ENCODE data around the gene CCDC172. TPM values are rescaled to one million over a fixed set of nuclear protein-coding genes. Genes with fewer than 3 reads are reported as not detected.

CCDC172 gene
- total and polyA plus RNA-seq, 2 of the 4 experiments (the other 2 are of a cell fraction), result not detected

DNA sequence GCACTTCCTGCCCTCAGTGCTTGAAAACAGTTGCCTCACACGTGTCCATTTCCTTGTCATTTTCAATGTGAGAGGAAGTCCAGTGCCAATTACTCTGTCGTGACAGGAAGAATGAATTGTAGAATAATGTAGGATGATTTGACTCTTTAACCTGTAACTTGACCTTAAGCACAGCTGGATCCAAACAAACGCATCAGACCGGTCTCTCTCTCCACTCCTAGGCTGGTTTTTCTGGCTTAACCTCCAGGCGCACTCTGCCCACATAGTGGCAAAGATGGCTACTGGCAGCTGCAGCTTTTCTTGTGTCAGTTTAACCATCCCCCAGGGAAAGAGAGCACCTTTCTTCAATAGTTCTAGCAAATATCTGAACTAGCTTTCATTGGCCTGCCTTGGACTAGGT lies 74.0 kb downstream of the CCDC172 start:
- Histone ChIP-seq H2BK20ac (ENCODE audit: low read depth, low read length) (no peak overlapping the region), H3K4me3 (ENCODE audit: insufficient read depth, low read depth, low read length) (no peak overlapping the region), H3K79me1 (ENCODE audit: low read depth in 1 of 2, low read length in 2 of 2) (no peaks in the 10 kb centered on the region), H3K9me1 (ENCODE audit: insufficient read depth, low read length) (no peaks in the 10 kb centered on the region), H2AK5ac (ENCODE audit: low read depth, low read length) (no peak overlapping the region), H2AFZ (replicated peaks; ENCODE audit: low read length, poor library complexity) (no peak overlapping the region), H4K8ac (ENCODE audit: low read depth in 2 of 2, low read length in 2 of 2) (no peak overlapping the region), H3K4ac (ENCODE audit: low read depth, low read length) (no peak overlapping the region), H4K20me1 (ENCODE audit: insufficient read depth, low read length) (no peaks in the 10 kb centered on the region), H2BK120ac (ENCODE audit: low read depth, low read length) (no peak overlapping the region), H3K4me1 (ENCODE audit: control insufficient read depth, insufficient read depth, low read length) (no peaks in the 10 kb centered on the region), H3K14ac (replicated peaks; ENCODE audit: low read depth, low read length) (no peak overlapping the region), H3K4me2 (ENCODE audit: low read depth, low read length) (no peak overlapping the region), H2BK15ac (ENCODE audit: low read depth, low read length) (no peak overlapping the region), H3K27me3 (ENCODE audit: control insufficient read depth, insufficient read depth, low read length) (no peaks in the 10 kb centered on the region), H4K91ac (ENCODE audit: insufficient read depth, low read depth, low read length) (no peak overlapping the region), H3K18ac (ENCODE audit: low read depth, low read length) (no peak overlapping the region), H3K27ac (ENCODE audit: insufficient read depth, low read length) (no peak overlapping the region), H2AK9ac (replicated peaks; ENCODE audit: low read depth, low read length, poor library complexity) (no peak overlapping the region), H3K9ac (ENCODE audit: low read depth, low read length) (no peak overlapping the region), H3K56ac (ENCODE audit: extremely low read depth, insufficient read depth, low read length) (no peak overlapping the region), H2BK5ac (ENCODE audit: low read depth, low read length, poor library complexity, severe bottlenecking) (no peak overlapping the region), H3K23ac (ENCODE audit: low read depth, low read length) (no peak overlapping the region), H3K9me3 (ENCODE audit: control insufficient read depth, insufficient read depth, low read length) (no peaks in the 10 kb centered on the region), H3K36me3 (ENCODE audit: control insufficient read depth, insufficient read depth, low read length) (no peaks in the 10 kb centered on the region), H4K5ac (ENCODE audit: low read depth, low read length) (no peak overlapping the region)
- CTCF ChIA-PET, result no interaction called here
- POLR2A ChIA-PET (ENCODE audit: unreplicated experiment), result no interaction called here
- ATAC-seq (ENCODE audit: low read depth) (no peak), DNase-seq (no peak)
- intact Hi-C loops (cut with micrococcal nuclease), result no loop called here
- dilution Hi-C loops (cut with HindIII; ENCODE audit: low sequenced_read_pairs, unreplicated experiment), result no loop called here
- no TSS peak for BruUV-seq (replicated peaks)
- in situ Hi-C loops (cut with MboI; ENCODE audit: low sequenced_read_pairs), result loop anchor here (25.0 kb wide), 1 partner anchor 1036 kb away; no protein-coding TSS in a partner anchor
- TF ChIP-seq MAFK (IDR thresholded peaks at IDR 0.05; ENCODE audit: low read depth, low read length), result no peak
- TF ChIP-seq BHLHE40 (IDR thresholded peaks at IDR 0.05; ENCODE audit: low read depth, low read length), result no peak
- no peak for TF ChIP-seq RAD21 (IDR thresholded peaks at IDR 0.05; ENCODE audit: low read length)
- TF ChIP-seq CEBPB (IDR thresholded peaks at IDR 0.05; ENCODE audit: low read depth, low read length), result no peak
- TF ChIP-seq, protein P1, sequence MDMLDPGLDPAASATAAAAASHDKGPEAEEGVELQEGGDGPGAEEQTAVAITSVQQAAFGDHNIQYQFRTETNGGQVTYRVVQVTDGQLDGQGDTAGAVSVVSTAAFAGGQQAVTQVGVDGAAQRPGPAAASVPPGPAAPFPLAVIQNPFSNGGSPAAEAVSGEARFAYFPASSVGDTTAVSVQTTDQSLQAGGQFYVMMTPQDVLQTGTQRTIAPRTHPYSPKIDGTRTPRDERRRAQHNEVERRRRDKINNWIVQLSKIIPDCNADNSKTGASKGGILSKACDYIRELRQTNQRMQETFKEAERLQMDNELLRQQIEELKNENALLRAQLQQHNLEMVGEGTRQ (IDR thresholded peaks at IDR 0.05; ENCODE audit: low read depth, low read length), result no peak
- TF ChIP-seq CHD1 (IDR thresholded peaks at IDR 0.05; ENCODE audit: low read depth, low read length), result no peak
- TF ChIP-seq NFE2L2 (IDR thresholded peaks at IDR 0.05; ENCODE audit: low read depth, low read length), result no peak
- TF ChIP-seq, protein P2, sequence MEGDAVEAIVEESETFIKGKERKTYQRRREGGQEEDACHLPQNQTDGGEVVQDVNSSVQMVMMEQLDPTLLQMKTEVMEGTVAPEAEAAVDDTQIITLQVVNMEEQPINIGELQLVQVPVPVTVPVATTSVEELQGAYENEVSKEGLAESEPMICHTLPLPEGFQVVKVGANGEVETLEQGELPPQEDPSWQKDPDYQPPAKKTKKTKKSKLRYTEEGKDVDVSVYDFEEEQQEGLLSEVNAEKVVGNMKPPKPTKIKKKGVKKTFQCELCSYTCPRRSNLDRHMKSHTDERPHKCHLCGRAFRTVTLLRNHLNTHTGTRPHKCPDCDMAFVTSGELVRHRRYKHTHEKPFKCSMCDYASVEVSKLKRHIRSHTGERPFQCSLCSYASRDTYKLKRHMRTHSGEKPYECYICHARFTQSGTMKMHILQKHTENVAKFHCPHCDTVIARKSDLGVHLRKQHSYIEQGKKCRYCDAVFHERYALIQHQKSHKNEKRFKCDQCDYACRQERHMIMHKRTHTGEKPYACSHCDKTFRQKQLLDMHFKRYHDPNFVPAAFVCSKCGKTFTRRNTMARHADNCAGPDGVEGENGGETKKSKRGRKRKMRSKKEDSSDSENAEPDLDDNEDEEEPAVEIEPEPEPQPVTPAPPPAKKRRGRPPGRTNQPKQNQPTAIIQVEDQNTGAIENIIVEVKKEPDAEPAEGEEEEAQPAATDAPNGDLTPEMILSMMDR (conservative IDR thresholded peaks at IDR 0.05; ENCODE audit: low read depth, low read length), result no peak
- no CpG with 5 or more reads among the region's 5 CpGs for WGBS, 2 experiments (ENCODE audit: extremely low coverage in 2 of 2, insufficient read length in 1 of 2)

All from IMR-90 (cell line).